Liver (tissue), 9 donors: ENCODE data around the gene YTHDC1. TPM values are rescaled to one million over a fixed set of nuclear protein-coding genes. Genes with fewer than 3 reads are reported as not detected.

ENCODE experiments used
- DNase-seq: peaks from one replicate; pipeline ENCODE4 v3.0.0-alpha.2; 2017; ENCODE audit warnings: low spot score
- H3K27ac ChIP-seq, 2 donors: one replicate each; pipeline ENCODE4 v1.7.0; 2013; ENCODE audit warnings: inconsistent platforms in 2 of 2, low read length in 2 of 2, control low read depth in 1 of 2, low read depth in 1 of 2, mild to moderate bottlenecking in 1 of 2
- H3K27me3 ChIP-seq, 4 donors: one replicate each; pipeline versions ENCODE4 v1.6.1 to v1.7.0; 2013; ENCODE audit warnings: low read length in 3 of 4, inconsistent platforms in 1 of 4, mild to moderate bottlenecking in 1 of 4, moderate library complexity in 1 of 4; ENCODE audit not compliant: control insufficient read depth in 4 of 4, insufficient read depth in 4 of 4
- H3K36me3 ChIP-seq, 4 donors: one replicate each; pipeline versions ENCODE4 v1.6.1 to v1.7.0; 2013; ENCODE audit warnings: low read length in 3 of 4, mild to moderate bottlenecking in 3 of 4, low read depth in 1 of 4, moderate library complexity in 1 of 4; ENCODE audit not compliant: control insufficient read depth in 4 of 4, insufficient read depth in 3 of 4
- H3K4me1 ChIP-seq, 4 donors: one replicate each; pipeline versions ENCODE4 v1.6.1 to v1.7.0; 2013; ENCODE audit warnings: low read length in 3 of 4, mild to moderate bottlenecking in 3 of 4, moderate library complexity in 1 of 4; ENCODE audit not compliant: control insufficient read depth in 4 of 4, insufficient read depth in 4 of 4
- H3K4me3 ChIP-seq, 3 donors: one replicate each; pipeline versions ENCODE4 v1.6.1 to v1.7.0; 2013; ENCODE audit warnings: low read length in 3 of 3, control low read depth in 1 of 3, low read depth in 1 of 3, mild to moderate bottlenecking in 1 of 3
- H3K9ac ChIP-seq, 2 donors: one replicate each; pipeline ENCODE4 v1.7.0; 2013; ENCODE audit warnings: low read length in 2 of 2, mild to moderate bottlenecking in 2 of 2, moderate library complexity in 2 of 2, control low read depth in 1 of 2, low read depth in 1 of 2
- H3K9me3 ChIP-seq, 4 donors: one replicate each; pipeline versions ENCODE4 v1.6.1 to v1.7.0; 2013; ENCODE audit warnings: low read length in 3 of 4; ENCODE audit not compliant: control insufficient read depth in 4 of 4
- ATF3 ChIP-seq: IDR thresholded peaks from 2 replicates; pipeline ENCODE4 v1.6.1; 2016; ENCODE audit warnings: antibody characterized with exemption
- CTCF ChIP-seq: fragments of 150-350 bp; IDR thresholded peaks from 2 replicates; pipeline ENCODE4 v1.5.1; 2017; ENCODE audit warnings: improper control_type of control experiment, low read depth, low read length; ENCODE audit not compliant: missing input control
- EGR1 ChIP-seq, 2 donors: IDR thresholded peaks; 2 replicates each; pipeline ENCODE4 v1.6.1; 2016 to 2018; ENCODE audit warnings: antibody characterized with exemption in 2 of 2, low read depth in 2 of 2
- FOXA1 ChIP-seq: IDR thresholded peaks from 2 replicates; pipeline ENCODE4 v1.6.1; 2016; ENCODE audit warnings: antibody characterized with exemption
- FOXA2 ChIP-seq: IDR thresholded peaks from 2 replicates; pipeline ENCODE4 v1.6.1; 2016; ENCODE audit warnings: antibody characterized with exemption
- GABPA ChIP-seq, 2 donors: IDR thresholded peaks in 1 of 2; conservative IDR thresholded peaks in 1 of 2; 2 replicates each; pipeline ENCODE4 v1.6.1; 2016; ENCODE audit warnings: antibody characterized with exemption in 2 of 2, mild to moderate bottlenecking in 1 of 2, moderate library complexity in 1 of 2
- HNF4A ChIP-seq, 2 donors: conservative IDR thresholded peaks; 2 replicates each; pipeline ENCODE4 v1.6.1; 2016; ENCODE audit warnings: antibody characterized with exemption in 2 of 2, mild to moderate bottlenecking in 2 of 2
- HNF4G ChIP-seq: IDR thresholded peaks from 2 replicates; pipeline ENCODE4 v1.6.1; 2016; ENCODE audit warnings: antibody characterized with exemption
- JUND ChIP-seq, 2 donors: IDR thresholded peaks; 2 replicates each; pipeline ENCODE4 v1.6.1; 2016; ENCODE audit warnings: antibody characterized with exemption in 2 of 2
- MAX ChIP-seq: IDR thresholded peaks from 2 replicates; pipeline ENCODE4 v1.6.1; 2016; ENCODE audit warnings: antibody characterized with exemption
- NR2F2 ChIP-seq: IDR thresholded peaks from 2 replicates; pipeline ENCODE4 v1.6.1; 2016; ENCODE audit warnings: antibody characterized with exemption
- RAD21 ChIP-seq, 2 donors: IDR thresholded peaks; 2 replicates each; pipeline ENCODE4 v1.6.1; 2016; ENCODE audit warnings: antibody characterized with exemption in 2 of 2, mild to moderate bottlenecking in 2 of 2
- REST ChIP-seq: IDR thresholded peaks from 2 replicates; pipeline ENCODE4 v1.6.1; 2016; ENCODE audit warnings: antibody characterized with exemption, mild to moderate bottlenecking
- RXRA ChIP-seq, 2 donors: IDR thresholded peaks; 2 replicates each; pipeline ENCODE4 v1.6.1; 2017 to 2018; ENCODE audit warnings: antibody characterized with exemption in 2 of 2, mild to moderate bottlenecking in 1 of 2
- SP1 ChIP-seq: IDR thresholded peaks from 2 replicates; pipeline ENCODE4 v1.6.1; 2018; ENCODE audit warnings: antibody characterized with exemption, mild to moderate bottlenecking
- TAF1 ChIP-seq: conservative IDR thresholded peaks from 2 replicates; pipeline ENCODE4 v1.6.1; 2016; ENCODE audit warnings: antibody characterized with exemption, mild to moderate bottlenecking
- YY1 ChIP-seq: IDR thresholded peaks from 2 replicates; pipeline ENCODE4 v1.6.1; 2016; ENCODE audit warnings: antibody characterized with exemption, mild to moderate bottlenecking
- ZBTB33 ChIP-seq: IDR thresholded peaks from 2 replicates; pipeline ENCODE4 v1.6.1; 2016; ENCODE audit warnings: antibody characterized with exemption
- polyA plus RNA-seq, 2 donors: library from polyadenylated mRNA; stranded (reverse) in 1 of 2; unstranded in 1 of 2; fragments of 200-250 nt in 1 of 2; fragments of >200 nt in 1 of 2; fragmentation: Nextera tagmentation in 1 of 2; extraction: Ambion mirVana in 1 of 2; gene quantifications; one replicate each; pipeline versions ENCODE4 v1.2.1 to v1.2.3, GENCODE V29; 2013 to 2015
- total RNA-seq, 2 donors: library from RNA; depleted of rRNA; stranded (reverse); fragments of >200 nt; gene quantifications; one replicate each; pipeline ENCODE4 v1.2.3, GENCODE V29; 2014
- donor health status: healthy.
- donor health status: healthy.
- donor health status: healthy.
- donor health status: healthy.
- donor health status: healthy.

The YTHDC1 gene
- total and polyA plus RNA-seq, 4 donors: 15.5 to 30.3 (median 22.9) TPM

- Histone ChIP-seq H3K36me3 (no peaks in the 10 kb centered on the region), H3K4me1 (no peaks in the 10 kb centered on the region), H3K27ac (no peak overlapping the region), H3K4me3 (no peak overlapping the region), H3K9me3 (peaks cover 0 to 4% (median 0%) of the 10 kb centered on the region in 4 donors), H3K27me3 (no peaks in the 10 kb centered on the region), H3K9ac (no peak overlapping the region)
- no peak for TF ChIP-seq YY1
- no peak for TF ChIP-seq GABPA (IDR thresholded peaks at IDR 0.05 in 1 of 2, conservative IDR thresholded peaks at IDR 0.05 in 1 of 2)
- TF ChIP-seq JUND (IDR thresholded peaks at IDR 0.05): no peak
- TF ChIP-seq HNF4A (conservative IDR thresholded peaks at IDR 0.05): no peak
- no peak for TF ChIP-seq MAX
- TF ChIP-seq ATF3: no peak
- TF ChIP-seq RAD21 (IDR thresholded peaks at IDR 0.05): no peak
- no peak for TF ChIP-seq ZBTB33
- TF ChIP-seq FOXA1: no peak
- no peak for TF ChIP-seq FOXA2
- no peak for TF ChIP-seq REST
- TF ChIP-seq TAF1: no peak
- TF ChIP-seq NR2F2: no peak
- TF ChIP-seq CTCF: no peak
- no peak for TF ChIP-seq HNF4G
- TF ChIP-seq SP1: no peak
- no peak for TF ChIP-seq RXRA (IDR thresholded peaks at IDR 0.05)
- no peak for TF ChIP-seq EGR1 (IDR thresholded peaks at IDR 0.05; ENCODE audit: low read depth in 2 of 2)
- no peak for DNase-seq
Observed at GRCh38 chr4:68359508-68359907, 9.6 kb upstream of the YTHDC1 start.
